OCI-LY1 (cell line): Measurements from ENCODE around the gene XRN1.

ENCODE experiments used
- EZH2 ChIP-seq: fragments of 200-600 bp; sonication (generic), shearing (Covaris generic); IDR thresholded peaks from 2 replicates; pipeline ENCODE4 v1.8.0; 2017; ENCODE audit warnings: borderline replicate concordance, mixed run types, mild to moderate bottlenecking, antibody characterized with exemption, low read length, moderate library complexity, mixed read lengths
- TF ChIP-seq, protein P1 (sequence below): fragments of 200-600 bp; sonication (generic), shearing (Covaris generic); IDR thresholded peaks from 2 replicates; pipeline ENCODE4 v1.5.1; 2017; ENCODE audit warnings: mild to moderate bottlenecking, antibody characterized with exemption, low read length, moderate library complexity, mixed read lengths

DNA sequence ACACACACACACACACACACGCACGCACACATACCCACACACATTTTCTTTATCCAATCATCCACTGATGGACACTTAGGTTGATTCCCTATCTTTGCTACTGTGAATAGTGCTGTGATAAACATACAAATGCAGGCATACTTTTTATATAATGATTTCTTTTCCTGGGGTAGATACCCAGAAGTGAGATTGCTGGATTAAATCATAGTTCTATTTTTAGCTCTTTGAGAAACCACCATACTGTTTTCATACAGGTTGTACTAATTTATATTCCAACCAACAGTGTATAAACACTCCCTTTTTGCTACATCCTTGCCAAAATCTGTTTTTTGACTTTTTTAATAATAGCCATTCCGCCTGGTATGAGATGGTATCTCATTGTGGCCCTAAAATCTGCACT, 127.9 kb downstream of the XRN1 start:
- TF ChIP-seq, protein P1, sequence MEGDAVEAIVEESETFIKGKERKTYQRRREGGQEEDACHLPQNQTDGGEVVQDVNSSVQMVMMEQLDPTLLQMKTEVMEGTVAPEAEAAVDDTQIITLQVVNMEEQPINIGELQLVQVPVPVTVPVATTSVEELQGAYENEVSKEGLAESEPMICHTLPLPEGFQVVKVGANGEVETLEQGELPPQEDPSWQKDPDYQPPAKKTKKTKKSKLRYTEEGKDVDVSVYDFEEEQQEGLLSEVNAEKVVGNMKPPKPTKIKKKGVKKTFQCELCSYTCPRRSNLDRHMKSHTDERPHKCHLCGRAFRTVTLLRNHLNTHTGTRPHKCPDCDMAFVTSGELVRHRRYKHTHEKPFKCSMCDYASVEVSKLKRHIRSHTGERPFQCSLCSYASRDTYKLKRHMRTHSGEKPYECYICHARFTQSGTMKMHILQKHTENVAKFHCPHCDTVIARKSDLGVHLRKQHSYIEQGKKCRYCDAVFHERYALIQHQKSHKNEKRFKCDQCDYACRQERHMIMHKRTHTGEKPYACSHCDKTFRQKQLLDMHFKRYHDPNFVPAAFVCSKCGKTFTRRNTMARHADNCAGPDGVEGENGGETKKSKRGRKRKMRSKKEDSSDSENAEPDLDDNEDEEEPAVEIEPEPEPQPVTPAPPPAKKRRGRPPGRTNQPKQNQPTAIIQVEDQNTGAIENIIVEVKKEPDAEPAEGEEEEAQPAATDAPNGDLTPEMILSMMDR, result no peak
- no peak for TF ChIP-seq EZH2
